Measurements from ENCODE around the gene KCNQ1.

DNA sequence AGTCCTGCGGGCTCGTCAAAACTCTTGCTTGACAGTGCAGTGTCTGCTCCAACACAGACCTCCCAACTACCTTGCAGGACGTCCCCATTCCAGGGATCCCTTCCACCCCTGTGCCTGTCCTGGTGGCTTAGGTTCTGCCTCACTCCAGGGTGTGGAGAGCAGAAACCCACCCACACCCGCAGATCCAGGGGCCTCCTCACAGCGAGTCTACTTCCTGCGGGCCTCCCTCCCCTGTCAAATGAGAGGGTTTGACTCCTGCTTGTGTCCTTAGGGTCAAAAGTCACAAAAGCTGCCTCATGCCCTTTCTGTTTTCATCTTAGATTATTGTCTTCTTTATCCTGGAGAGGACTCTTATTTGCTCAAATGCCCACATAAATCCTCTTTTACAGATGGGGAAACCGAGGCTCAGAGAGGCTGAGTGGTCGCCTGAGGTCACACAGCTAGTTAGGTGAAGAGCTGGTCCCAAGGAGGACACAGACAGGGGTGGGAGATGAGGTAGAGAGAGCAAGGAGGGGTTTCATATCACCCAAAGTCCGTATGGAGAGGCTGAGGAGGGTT, 336.1 kb downstream of the KCNQ1 start:
- TF ChIP-seq, protein P1, sequence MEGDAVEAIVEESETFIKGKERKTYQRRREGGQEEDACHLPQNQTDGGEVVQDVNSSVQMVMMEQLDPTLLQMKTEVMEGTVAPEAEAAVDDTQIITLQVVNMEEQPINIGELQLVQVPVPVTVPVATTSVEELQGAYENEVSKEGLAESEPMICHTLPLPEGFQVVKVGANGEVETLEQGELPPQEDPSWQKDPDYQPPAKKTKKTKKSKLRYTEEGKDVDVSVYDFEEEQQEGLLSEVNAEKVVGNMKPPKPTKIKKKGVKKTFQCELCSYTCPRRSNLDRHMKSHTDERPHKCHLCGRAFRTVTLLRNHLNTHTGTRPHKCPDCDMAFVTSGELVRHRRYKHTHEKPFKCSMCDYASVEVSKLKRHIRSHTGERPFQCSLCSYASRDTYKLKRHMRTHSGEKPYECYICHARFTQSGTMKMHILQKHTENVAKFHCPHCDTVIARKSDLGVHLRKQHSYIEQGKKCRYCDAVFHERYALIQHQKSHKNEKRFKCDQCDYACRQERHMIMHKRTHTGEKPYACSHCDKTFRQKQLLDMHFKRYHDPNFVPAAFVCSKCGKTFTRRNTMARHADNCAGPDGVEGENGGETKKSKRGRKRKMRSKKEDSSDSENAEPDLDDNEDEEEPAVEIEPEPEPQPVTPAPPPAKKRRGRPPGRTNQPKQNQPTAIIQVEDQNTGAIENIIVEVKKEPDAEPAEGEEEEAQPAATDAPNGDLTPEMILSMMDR (IDR thresholded peaks at IDR 0.05), result no peak
- no peak for TF ChIP-seq POLR2AphosphoS5 (IDR thresholded peaks at IDR 0.05)

Measured in sigmoid colon (tissue), 4 donors.